ENCODE measurements around the gene TMED3. TPM values are rescaled to one million over a fixed set of nuclear protein-coding genes. Genes with fewer than 3 reads are reported as not detected.

TMED3 gene
- total RNA-seq = 20.6 TPM

DNA sequence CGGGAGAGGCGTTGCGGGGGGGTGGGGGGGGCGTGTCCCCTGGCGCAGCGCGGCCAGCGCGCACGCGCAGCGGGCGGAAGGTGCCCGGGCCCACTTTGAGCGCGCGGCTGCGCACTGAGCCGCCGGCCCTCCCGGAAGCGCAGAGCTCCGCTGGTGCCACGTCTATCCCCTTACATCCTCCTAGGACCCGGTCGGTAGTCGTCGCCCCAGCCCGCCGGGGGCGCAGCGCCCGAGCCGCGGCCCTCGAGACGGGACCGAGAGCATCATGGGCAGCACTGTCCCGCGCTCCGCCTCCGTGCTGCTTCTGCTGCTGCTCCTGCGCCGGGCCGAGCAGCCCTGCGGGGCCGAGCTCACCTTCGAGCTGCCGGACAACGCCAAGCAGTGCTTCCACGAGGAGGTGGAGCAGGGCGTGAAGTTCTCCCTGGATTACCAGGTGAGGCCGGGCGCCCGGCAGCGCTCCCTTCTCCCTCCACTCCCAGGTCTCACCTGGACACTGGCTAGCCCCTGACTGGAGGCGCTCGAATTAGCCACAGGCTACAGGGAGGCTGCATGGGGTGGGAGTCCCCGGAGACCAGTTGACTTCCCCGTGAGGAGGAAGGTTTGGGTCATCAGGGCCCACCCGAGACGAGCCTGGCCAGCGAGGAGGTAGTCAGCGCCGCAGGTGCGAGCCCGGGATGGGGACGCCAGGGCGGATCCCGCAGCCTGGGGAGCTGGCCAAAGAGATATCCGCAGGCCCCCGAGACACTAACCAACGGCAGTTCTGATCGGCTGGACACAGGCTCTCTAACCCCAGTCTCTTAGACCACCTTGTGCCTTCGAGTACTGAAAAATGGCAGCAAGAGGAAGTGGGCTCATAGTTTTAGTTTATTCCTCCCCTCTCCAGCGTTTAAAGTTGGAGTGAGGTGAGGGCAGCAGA lies at the start of gene TMED3:
Gene TMED3 (plus strand): TSS at position 128 of the 916 bp plus-strand sequence. CDS start 138 bp downstream, at position 266.
- DNase-seq (ENCODE audit: low spot score) = peak; percentile 73
- peak; percentile 94 for ATAC-seq
- intact Hi-C loops (cut with DNase I) = no loop called here

DNA sequence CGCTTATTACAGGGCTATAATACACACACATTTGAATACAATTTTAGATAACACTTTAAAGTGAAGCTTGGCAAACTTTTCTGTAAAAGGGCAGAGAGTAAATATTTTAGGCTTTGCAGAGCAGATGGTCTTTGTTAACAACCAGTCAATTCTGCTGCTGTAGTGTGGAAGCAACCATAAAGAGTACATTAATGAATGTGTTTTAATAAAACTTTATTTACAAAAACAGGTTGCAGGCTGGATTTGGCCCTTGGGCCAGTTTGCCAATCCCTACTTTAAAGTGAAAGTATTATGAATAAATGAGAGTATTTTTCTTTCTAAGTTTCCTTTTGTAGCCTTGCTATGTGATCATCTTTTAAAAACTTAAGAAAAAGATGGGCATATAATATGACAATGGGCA lies 49.1 kb upstream of the TMED3 start:
- intact Hi-C loops (cut with DNase I) = no loop called here
- DNase-seq (ENCODE audit: low spot score) (no peak), ATAC-seq (no peak)

DNA sequence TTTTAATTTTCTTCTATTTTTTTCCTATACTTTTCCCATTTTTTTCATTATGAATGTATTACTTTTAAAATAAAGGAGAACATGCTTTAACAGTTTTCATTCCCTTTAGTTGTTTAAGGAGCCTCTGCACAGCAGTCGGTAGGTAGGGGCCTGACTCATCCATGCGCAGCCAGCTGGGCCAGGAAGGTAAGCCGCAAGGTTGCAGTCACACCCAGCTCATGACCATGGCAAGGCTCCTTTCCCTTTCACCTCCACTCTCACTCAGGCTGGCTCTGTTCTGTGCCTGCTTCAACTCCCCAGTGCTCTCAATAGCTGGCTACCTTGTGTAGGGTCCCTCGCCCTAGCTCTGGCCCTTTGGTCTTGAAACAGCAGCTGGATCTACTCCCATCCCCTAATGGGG lies 45.7 kb upstream of the TMED3 start:
- DNase-seq (ENCODE audit: low spot score) = no peak
- no peak for ATAC-seq
- intact Hi-C loops (cut with DNase I) = no loop called here

DNA sequence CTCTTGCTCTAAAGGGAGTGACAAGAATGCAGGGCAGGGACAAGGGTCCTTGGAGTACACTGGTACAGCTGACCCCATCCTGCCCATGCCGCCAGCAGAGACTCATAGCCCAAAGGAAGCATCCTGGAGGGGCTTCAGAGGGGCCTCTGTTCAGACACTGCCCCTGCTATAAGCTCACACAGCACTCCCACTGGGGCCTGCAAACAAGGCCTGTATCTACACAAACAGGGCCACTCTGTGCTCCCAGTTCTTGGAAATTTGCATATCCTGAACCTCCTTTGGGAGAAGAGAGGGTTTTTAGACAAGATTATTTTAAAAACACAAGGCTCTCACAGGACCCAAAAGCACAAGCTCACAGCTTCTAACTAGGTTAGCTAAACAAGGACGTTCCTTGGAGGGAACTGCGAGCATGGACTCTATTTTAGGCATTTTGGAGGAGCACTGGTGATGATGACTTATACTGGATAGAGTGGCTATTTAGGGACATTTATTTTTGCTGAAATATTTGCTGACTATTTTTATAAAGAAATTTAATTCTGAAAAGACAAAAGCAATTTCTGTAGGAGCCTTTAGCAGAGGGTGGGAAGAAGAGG lies 44.8 kb upstream of the TMED3 start:
- DNase-seq (ENCODE audit: low spot score) (no peak), ATAC-seq (no peak)
- intact Hi-C loops (cut with DNase I) = no loop called here

- ATAC-seq (no peak), DNase-seq (ENCODE audit: low spot score) (no peak)
- intact Hi-C loops (cut with DNase I) = no loop called here
Observed at GRCh38 chr15:79282371-79283251, 28.3 kb upstream of the TMED3 start, which contains the start of gene ANKRD34C. Gene ANKRD34C (plus strand): TSS chr15:79282722. CDS start chr15:79293285, 10,563 bp downstream.

DNA sequence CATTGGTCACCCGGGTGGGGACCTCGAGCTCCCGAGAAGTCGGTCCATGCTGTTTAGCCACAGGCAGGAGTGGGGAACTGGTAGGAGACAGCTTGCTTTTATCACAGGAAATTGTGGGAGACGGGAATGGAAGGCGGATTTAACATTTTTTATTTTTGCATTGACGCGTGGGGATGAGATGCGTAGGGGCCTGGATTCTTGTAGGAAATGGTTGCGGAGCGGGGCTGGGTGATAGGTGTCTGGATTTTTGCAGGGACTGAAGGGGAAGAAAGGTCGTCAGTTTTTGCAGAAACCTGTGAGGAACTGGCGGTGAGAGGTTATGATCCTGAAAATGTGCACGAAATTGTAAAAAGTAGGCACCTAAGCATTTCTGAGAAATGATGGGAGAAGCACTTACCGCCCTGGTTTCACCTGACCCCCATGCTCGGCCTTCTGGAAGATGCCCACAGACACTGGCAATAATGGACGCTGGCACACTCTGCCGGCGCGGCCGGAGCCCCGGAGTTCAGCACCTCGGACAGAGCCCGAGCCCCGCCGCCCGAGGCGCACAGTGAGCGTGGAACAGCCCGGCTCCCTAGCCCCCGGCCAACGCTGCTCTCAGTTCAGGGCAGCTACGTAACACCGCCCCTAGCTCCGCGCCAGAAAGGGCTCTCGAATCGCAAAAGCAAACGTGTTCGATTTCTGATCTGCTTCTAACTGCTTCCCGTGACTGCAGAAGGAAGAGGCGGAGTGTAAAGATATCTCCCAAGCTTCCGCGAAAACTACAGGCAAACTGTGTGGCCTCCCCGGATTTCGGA lies 27.5 kb upstream of the TMED3 start:
- DNase-seq (ENCODE audit: low spot score) (no peak), ATAC-seq (no peak)
- intact Hi-C loops (cut with DNase I) = no loop called here

DNA sequence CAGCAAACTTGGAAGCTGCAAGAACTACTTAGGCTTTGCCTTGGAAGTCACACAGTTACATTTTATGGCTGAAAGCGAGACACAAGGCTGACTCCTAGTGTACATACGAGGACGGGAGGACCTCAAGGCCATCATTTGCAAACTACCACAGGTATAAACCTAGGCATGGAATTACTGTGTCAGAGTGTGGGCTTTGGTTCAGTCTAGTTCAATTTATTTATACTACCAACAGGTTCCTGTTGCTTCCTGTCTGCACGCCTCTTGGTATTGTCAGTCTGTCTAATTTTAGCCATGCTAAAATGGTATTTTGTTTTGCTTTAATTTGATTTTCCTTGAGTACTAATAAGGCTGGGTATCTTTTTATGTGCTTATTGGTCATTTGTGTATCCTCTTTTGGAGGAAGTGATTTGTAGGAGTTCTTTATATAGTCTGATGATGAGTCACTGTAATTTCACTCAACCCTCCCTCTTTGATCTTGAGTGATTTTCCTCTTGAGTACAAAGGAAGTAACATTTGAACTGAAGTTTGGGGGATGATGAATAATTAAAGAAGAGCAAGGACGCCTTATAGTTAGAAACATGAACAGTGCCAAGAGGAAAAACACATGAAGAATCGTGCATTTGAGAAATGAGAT lies 20.2 kb upstream of the TMED3 start:
- no peak for DNase-seq (ENCODE audit: low spot score)
- intact Hi-C loops (cut with DNase I) = no loop called here
- ATAC-seq = no peak

GRCh38 chr15:79292011-79292410 lies 18.9 kb upstream of the TMED3 start:
- no peak for ATAC-seq
- no peak for DNase-seq (ENCODE audit: low spot score)
- intact Hi-C loops (cut with DNase I) = no loop called here

- intact Hi-C loops (cut with DNase I) = no loop called here
- ATAC-seq (no peak), DNase-seq (ENCODE audit: low spot score) (no peak)
Observed at GRCh38 chr15:79294075-79294474, 16.8 kb upstream of the TMED3 start.

- ATAC-seq = no peak
- no peak for DNase-seq (ENCODE audit: low spot score)
- intact Hi-C loops (cut with DNase I) = no loop called here
Observed at GRCh38 chr15:79296583-79296982, 14.3 kb upstream of the TMED3 start.

DNA sequence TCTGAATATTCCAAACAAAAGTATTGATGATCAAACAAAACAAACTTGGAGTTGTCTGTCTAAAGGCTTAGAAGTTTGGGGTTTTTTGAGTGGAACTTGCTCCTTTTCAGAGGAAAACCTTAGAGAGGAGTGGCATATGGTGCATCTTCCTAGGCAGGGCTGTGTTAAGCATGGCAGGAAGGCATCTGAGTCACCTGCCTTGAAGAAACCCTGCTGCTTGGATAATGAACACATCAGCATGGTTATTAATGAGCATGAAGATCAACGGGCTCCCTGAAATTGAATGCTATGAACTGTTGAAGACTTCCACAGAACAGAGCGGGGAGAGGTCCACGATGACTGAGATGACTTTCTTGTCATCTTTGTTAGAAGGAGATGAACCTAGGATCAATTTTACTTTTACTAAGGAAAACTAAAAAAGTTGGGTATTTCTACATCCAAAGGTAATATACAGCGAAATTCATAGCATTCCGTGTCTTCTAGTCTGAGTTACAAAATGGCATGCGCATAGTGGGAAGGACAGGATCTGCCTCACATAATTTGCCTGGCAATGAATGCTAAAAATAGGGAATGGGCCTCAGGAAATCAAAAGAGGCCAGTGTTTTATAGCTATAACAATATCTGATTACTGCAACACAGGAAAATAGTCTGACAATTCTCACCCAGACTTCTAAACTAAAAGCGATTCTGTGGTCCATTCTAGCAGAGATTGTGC lies 11.6 kb upstream of the TMED3 start:
- intact Hi-C loops (cut with DNase I) = no loop called here
- DNase-seq (ENCODE audit: low spot score) (no peak), ATAC-seq (no peak)

DNA sequence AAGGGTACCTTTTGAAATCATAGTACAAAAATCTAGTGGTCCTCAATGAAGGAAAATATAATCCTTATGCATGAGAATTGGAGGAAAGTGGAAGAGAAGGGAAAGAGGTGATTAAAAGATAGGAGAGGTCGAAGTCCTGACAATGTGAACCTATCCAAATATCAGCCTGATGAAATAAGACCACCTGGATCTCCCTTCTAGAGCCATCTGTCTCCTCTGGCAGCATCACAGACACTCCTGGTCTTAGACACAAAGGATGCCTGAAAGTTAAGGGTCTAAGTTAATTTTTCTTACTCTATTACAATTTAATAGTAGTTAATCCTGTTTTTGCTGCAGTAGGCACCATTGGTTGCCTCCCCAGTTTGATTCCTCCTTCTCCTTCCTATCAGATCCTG lies 11.1 kb upstream of the TMED3 start:
- DNase-seq (ENCODE audit: low spot score) = no peak
- no peak for ATAC-seq
- intact Hi-C loops (cut with DNase I) = no loop called here

- intact Hi-C loops (cut with DNase I) = no loop called here
- no peak for DNase-seq (ENCODE audit: low spot score)
- no peak for ATAC-seq
Observed at GRCh38 chr15:79307251-79307650, 3.7 kb upstream of the TMED3 start.

DNA sequence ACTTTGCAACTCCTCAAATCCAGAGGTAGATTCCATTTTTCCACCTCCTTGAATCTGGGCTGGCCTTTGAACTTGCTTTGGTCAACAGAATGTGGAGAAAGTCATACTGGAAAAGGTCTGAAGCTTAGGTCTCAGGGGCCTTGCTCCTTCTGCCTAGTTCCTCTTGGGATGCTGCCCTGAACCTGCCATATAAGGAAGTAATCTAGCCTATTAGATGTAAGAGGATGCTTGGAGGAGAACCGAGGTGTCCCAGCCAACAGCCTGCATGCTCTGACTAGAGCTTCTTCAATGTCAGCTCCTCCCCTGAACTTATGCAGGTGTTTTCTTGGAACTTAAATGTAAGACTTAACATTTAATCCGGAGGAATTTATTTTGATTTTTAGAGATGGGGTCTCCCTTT lies 2.0 kb upstream of the TMED3 start:
- DNase-seq (ENCODE audit: low spot score) (no peak), ATAC-seq (no peak)
- intact Hi-C loops (cut with DNase I) = no loop called here

DNA sequence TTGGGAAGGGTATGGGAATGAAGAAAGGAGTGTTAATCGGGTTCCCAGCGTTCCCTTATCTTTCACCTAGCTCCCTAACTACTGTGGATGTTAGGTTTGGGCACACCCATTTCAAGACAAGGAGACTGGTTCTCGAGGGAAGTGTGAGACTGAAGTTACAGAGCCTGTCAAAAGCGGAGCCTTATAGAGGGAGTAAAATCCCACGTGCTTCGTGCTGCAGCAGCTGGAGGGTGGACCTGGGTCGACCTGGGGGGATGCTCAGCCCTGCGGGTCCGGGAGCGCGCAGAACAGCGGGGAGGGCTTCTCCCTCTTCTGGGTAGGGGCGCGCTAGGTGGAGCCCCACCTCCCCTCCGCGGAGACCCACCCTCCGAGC lies 314 bp upstream of the TMED3 start:
- ATAC-seq (peak; percentile 44), DNase-seq (ENCODE audit: low spot score) (no peak)
- intact Hi-C loops (cut with DNase I) = no loop called here

- intact Hi-C loops (cut with DNase I) = no loop called here
- DNase-seq (ENCODE audit: low spot score) (no peak), ATAC-seq (no peak)
Observed at GRCh38 chr15:79311901-79312553, 1.1 kb downstream of the TMED3 start.

GRCh38 chr15:79314186-79314585 lies 3.3 kb downstream of the TMED3 start:
- DNase-seq (ENCODE audit: low spot score) = no peak
- ATAC-seq = no peak
- intact Hi-C loops (cut with DNase I) = no loop called here
